HG03108 (cell line): ENCODE data around the gene ISG20L2.

Experiments used
- ATAC-seq: cut with Tn5 transposase; IDR thresholded peaks from one replicate; pipeline ENCODE4 v1.9.1; 2021; ENCODE audit warnings: moderate library complexity; ENCODE audit not compliant: unreplicated experiment

ISG20L2 gene

DNA sequence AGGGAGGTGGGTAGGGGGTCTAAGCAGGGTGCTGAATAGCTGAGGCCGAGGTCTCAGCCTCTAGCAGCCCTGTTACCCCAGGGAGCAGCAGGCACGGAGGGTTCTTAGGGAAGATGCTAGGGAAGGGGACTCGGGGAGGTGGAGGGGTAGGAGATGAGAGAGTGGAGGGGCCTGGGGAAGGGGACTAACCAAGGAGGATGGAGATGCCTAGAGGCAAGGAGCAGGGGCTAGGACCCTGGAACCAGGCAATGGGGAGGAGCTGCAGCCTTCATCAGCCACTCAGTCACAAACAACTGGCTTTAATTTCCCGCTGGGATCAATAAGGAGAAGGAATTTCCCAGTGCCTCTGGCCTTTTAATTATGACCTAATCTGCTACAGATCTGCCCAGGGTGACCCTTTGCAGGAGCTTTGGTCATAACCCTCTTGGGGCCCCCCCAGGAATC is 20.3 kb downstream of the ISG20L2 start:
- no peak for ATAC-seq

DNA sequence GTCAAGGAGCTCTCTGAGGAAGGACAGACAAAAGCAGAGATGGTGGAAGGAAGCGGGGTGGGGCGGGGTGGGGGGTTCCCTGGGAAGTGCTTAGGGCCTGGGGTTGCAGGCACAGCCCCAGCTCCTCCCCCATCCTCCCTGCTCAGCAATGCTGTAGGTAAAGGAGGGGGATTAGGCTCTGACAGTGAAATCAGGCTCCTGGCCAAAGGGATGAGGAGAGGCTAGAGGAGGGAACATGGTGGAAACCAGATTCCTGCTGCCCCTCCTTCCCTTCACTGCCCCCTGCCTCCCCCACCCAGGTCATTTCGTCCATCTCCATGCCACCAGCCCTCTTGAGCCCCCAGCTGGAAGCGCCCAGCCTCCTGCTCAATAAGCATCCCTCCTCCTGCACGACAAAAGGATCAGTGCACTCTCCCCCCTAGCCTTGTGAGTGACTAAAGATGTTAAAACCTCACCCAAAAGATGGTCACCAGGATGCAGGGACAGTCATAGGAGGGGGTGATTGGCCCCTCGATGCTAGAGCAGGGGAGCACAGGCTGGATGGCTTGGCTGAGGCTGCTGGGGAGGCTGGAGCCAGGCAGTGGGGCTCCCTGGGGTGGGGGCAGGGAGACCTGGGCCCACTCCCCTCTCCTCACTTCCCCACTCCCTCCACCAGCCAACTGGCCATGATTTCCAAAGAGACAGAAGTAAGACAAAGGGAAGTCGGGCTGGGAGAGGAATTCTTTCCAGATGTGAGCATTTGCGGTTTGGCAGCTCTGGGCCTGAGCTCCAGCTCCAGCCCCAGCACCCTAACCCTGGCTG is 20.9 kb downstream of the ISG20L2 start:
- no peak for ATAC-seq

GRCh38 chr1:156706657-156707416 is 21.7 kb downstream of the ISG20L2 start:
- ATAC-seq, result no peak

- ATAC-seq, result no peak
Observed at GRCh38 chr1:156705918-156706656, 22.5 kb downstream of the ISG20L2 start.

- no peak for ATAC-seq
Observed at GRCh38 chr1:156705321-156705917, 23.1 kb downstream of the ISG20L2 start, which contains the start of gene CRABP2. TSS of gene CRABP2 (minus strand) at chr1:156705583. CDS start at chr1:156705446, 137 bp downstream.

DNA sequence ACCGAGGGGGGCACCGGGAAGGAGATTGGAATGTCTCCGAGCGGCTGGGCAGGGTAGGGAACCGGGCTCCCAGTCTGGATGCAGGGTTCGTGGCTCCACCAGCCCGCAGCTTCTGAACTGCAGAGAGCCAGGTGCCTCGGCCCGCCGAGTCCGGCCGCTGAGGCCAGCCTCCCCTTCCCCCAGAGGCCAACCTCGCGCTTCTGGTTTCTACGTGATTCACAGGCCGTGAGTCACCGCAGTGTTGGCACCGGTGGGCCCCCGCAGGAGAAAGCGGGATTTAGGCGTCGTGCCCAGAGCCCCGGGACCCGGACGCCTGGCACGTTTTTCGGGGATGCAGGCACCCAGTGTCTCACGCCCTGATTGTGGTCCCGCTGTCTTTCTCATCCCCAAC is 23.6 kb downstream of the ISG20L2 start:
- no peak for ATAC-seq

GRCh38 chr1:156704166-156704711 is 24.3 kb downstream of the ISG20L2 start:
- no peak for ATAC-seq

DNA sequence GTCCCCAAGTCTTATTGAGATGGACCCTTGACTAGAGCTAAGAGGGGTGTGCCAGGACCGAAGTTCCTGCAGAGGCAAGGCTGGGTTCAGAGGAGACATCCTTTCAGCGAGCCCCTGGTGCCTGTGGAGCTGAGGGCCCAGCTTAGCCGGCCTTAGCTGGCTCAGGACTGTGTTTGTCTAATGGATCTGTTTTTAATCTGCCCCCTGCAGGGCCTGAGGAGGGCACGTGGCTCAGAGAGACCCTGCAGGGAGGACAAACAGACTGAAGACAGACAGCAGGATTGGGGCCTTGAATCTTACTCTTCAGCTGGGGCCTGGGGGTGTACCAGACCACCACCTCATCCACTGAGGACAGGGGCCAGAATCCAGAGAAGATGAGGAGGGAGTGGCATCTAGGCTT is 24.8 kb downstream of the ISG20L2 start:
- no peak for ATAC-seq

- no peak for ATAC-seq
Observed at GRCh38 chr1:156703336-156703735, 25.2 kb downstream of the ISG20L2 start.

- ATAC-seq, result no peak
Observed at GRCh38 chr1:156700736-156701531, 27.6 kb downstream of the ISG20L2 start.

DNA sequence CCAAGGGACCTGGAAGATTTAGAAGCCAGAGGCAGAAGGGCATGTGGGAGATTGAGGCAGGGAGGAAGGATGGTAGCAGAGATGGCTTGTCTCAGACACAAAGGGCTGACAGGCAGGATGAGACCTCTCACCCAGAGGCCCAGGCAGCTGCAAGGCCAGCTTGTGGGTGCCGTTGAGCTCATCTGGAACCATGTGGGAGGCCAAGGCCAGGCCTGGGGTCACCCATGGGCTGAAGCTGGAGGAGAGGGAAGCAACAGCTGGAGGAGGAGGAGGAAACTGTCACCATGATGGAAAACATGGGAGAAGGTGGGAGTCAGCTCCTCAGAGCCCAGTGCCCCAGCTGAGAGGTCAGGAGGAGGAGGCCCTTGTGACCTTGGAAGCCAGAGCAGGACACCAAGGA is 29.6 kb downstream of the ISG20L2 start:
- no peak for ATAC-seq

DNA sequence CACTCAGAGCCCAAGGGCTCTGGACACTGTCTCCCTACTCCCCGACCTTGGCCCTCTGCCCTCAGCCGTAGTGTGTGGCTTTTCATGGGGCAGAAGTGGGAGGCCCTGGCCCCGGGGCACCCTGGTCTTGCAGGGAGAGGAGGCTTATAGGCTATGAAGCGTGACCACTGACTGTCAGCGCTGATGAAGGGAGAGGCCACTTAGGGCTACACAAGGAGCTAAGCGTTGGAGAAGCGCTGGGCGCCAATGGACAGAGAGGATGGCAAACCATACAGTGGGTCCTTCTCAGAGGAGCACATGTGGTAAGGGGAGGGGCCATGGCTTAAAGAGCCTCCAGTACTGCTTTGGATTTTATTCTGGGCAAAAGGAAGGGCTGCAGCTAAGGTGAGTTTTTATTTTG is 31.1 kb downstream of the ISG20L2 start:
- no peak for ATAC-seq

DNA sequence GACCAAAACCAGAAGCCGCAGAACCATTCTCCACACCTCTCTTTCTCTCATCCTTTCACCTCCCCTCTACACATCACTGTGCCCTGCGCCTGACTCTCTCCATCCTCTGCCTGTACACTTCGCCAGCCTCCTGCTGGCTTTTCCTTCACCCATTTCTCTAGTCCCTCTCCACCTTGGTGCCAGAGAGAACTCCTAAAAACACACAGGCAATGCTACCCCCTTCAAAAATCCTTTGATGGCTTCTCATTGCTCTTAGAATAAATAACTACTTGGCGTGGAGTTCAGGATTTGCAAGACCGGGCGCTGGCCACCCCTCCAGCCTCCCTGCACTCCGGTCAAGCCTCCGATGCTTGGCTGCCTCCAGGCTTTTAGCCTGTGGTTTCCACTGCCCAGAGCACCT is 31.8 kb downstream of the ISG20L2 start:
- ATAC-seq, result no peak

- ATAC-seq, result no peak
Observed at GRCh38 chr1:156694690-156694962, 33.9 kb downstream of the ISG20L2 start.

GRCh38 chr1:156693848-156694689 is 34.5 kb downstream of the ISG20L2 start:
- ATAC-seq, result no peak

DNA sequence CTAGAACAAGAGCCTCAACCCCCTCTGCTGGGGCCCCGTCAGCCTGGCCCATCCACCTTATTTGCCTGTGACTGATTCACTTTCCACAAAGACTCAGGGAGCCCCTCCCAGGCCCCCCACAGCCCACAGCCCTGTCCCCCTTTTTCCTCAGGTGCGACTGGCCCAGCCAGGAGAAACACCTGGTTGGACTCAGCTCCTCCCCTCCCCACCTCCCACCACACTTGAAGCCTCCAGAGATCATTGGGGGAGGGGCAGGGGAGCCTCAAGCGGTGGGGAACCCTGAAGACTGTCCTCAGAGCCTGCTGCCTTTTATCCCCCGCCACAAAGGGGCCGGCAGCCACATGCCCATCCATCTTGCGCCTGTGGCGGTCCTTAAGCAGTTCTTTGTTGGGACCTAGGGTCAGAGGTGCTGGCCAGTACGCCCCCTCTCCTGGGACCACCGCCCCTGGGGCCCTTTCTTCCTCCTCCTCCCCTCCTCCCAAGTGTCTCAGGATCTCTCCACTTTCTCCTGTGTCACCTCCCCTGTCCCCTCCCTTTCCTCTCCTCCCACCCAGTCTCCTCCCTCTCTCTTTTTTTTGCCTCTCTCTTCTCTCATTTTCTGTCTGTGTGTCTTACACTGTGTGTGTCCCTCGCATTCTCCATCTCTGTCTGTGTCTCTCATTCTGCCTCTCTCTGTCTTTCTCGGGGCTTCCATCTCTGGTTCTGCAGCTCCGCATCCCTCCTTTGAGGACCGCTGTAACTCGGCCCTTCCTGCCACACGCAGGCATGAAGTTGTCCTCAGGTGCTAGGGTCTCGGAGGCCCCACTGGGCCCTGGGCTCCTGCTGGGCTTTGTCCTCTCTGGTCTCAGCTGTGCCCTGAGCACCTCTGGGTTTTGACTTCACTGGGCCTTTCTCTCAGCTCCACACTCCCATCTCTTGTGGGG is 35.4 kb downstream of the ISG20L2 start:
- ATAC-seq, result no peak

DNA sequence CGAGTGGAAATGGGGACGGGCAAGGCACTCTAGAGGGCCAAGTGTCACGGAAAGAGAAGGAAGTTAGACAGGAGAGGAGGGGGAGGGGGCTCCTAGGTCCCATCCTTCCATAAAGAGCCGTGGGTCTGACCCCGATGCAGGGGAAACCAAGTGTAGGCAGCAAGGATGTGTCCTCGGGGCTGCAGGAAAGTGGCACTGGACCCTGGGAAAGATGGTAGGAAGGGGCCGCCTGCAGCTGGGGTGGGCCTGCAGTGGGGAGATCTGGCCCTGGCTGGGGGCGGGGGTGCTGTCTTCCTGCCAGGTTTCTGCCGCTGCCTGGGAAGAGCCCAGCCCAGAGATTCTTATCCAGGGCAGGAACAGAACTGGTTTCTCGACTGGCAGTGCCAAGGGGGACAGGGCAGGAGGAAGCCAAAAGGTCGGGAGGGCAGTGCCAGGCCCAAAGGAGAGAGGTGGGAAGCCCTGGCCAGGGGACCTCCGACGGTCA is 36.1 kb downstream of the ISG20L2 start:
- no peak for ATAC-seq
